GM12892 (cell line): ENCODE measurements around the gene YIF1B.

Source experiments
- POLR2A ChIP-seq: IDR thresholded peaks from 2 replicates; pipeline ENCODE4 v1.6.1; 2011; ENCODE audit warnings: low read depth, low read length, control low read depth
- POLR2AphosphoS5 ChIP-seq: IDR thresholded peaks from 2 replicates; pipeline ENCODE4 v1.6.1; 2011; ENCODE audit warnings: low read depth, low read length, control low read depth
- TAF1 ChIP-seq: IDR thresholded peaks from 2 replicates; pipeline ENCODE4 v1.6.1; 2011; ENCODE audit warnings: low read depth, mild to moderate bottlenecking, control low read depth, low read length, borderline replicate concordance

GRCh38 chr19:38326591-38326990, 10.8 kb upstream of the YIF1B start:
- TF ChIP-seq POLR2A (no peak), POLR2AphosphoS5 (no peak), TAF1 (no peak)
